Aorta (tissue), 5 donors: ENCODE measurements around the gene BHLHA9. TPM values are rescaled to one million over a fixed set of nuclear protein-coding genes. Genes with fewer than 3 reads are reported as not detected.
A peak's percentile ranks its signal among the peaks of the same experiment; 100 is the strongest.
"Not testable (repeated sequence)": the region's sequence is repeated elsewhere in the genome, so short reads cannot be mapped to it uniquely, and the experiment has no call there.

Experiments
- ATAC-seq: fragments of 200-7000 bp; cut with Tn5 transposase; one replicate; pipeline ENCODE4 v1.9.1; 2022; ENCODE audit warnings: moderate library complexity; ENCODE audit not compliant: low FRiP score
- DNase-seq, 2 donors: peaks; one replicate each; pipeline ENCODE4 v3.0.0-alpha.2; 2020
- H3K27ac ChIP-seq, 2 donors: one replicate each; pipeline ENCODE4 v1.5.1; 2013; ENCODE audit warnings: low read length in 2 of 2, mild to moderate bottlenecking in 2 of 2, moderate library complexity in 2 of 2, control low read depth in 1 of 2, inconsistent platforms in 1 of 2, low read depth in 1 of 2
- H3K27me3 ChIP-seq, 2 donors: one replicate each; pipeline ENCODE4 v1.6.1; 2013; ENCODE audit warnings: control low read depth in 1 of 2, low read length in 1 of 2, mild to moderate bottlenecking in 1 of 2, moderate library complexity in 1 of 2; ENCODE audit not compliant: insufficient read depth in 2 of 2, control insufficient read depth in 1 of 2
- H3K36me3 ChIP-seq, 2 donors: one replicate each; pipeline ENCODE4 v1.6.1; 2013; ENCODE audit warnings: control low read depth in 1 of 2, low read length in 1 of 2, mild to moderate bottlenecking in 1 of 2; ENCODE audit not compliant: insufficient read depth in 2 of 2, control insufficient read depth in 1 of 2
- H3K4me1 ChIP-seq, 2 donors: one replicate each; pipeline ENCODE4 v1.6.1; 2013; ENCODE audit warnings: low read length in 2 of 2, control low read depth in 1 of 2, mild to moderate bottlenecking in 1 of 2, moderate library complexity in 1 of 2; ENCODE audit not compliant: insufficient read depth in 2 of 2, control insufficient read depth in 1 of 2
- H3K4me3 ChIP-seq, 2 donors: one replicate each; pipeline ENCODE4 v1.5.1; 2013; ENCODE audit warnings: low read length in 2 of 2, control low read depth in 1 of 2, mild to moderate bottlenecking in 1 of 2
- H3K9me3 ChIP-seq: one replicate; pipeline ENCODE4 v1.6.1; 2013; ENCODE audit warnings: mild to moderate bottlenecking, low read length; ENCODE audit not compliant: control insufficient read depth
- WGBS, 2 donors: extraction: QIAGEN DNeasy Blood & Tissue Kit; methylation state at CpG; one replicate each; pipeline ENCODE4 v1.1.7; 2013; 5-methylcytosine and 5-hydroxymethylcytosine counted together
- intact Hi-C, 2 donors: fragments of 100-400 bp; cut with DNase I; formaldehyde crosslinking; loops; one replicate each; pipeline versions ENCODE4 v1.14.2 to v1.15.0; 2022
- polyA plus RNA-seq, 2 donors: library from polyadenylated mRNA; stranded (reverse); fragments of 200-250 nt; gene quantifications; one replicate each; pipeline ENCODE4 v1.2.3, GENCODE V29; 2013
- total RNA-seq, 2 donors: library from RNA; stranded (reverse); fragmentation: NEBNext Ultra II Directional; extraction: Animal tissue kit (Norgen Biotek cat#: 25700); gene quantifications; one replicate each; pipeline ENCODE4 v1.2.1, GENCODE V29; 2021
- donor health status: healthy with polysubstance abuse.
- donor health status: Bipolar disorder and iron deficiency.
- donor health status: DM: no; HTN: no; CAD: no.
- donor health status: DM: no; HTN: no; CAD: no.
- donor health status: DM: yes; HTN: yes; CAD: no.

BHLHA9 gene
- total and polyA plus RNA-seq, 4 donors = not detected

DNA sequence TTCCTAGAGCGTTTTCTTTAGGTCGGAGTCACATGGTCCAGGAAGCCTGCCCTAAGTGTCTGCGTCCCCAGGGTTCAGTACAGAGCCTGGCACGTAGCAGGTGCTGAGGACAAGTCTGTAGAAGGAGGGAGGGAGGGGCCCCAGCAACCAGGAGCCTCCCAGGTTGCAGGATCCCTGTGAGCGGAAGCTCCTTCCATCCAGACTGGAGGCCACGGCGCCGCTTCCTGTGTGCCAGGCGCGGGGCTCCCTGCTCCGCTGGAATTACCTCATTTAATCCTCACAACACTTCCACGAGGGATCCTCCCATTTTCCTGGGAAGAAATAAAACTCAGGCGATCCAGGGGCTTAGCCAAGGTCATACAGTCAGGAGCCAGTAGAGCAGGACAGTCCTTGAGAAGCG lies 31.3 kb downstream of the BHLHA9 start:
- H3K9me3 ChIP-seq = no peaks in the 10 kb centered on the region
- 87 to 88% methylated on average over 14 of the region's 14 CpGs for WGBS, 2 donors
- ATAC-seq (no peak), DNase-seq (no peak)
- no peaks in the 10 kb centered on the region for H3K27me3 ChIP-seq
- no peak overlapping the region for H3K27ac ChIP-seq
- intact Hi-C loops = no loop called here
- H3K4me1 ChIP-seq = no peaks in the 10 kb centered on the region
- no peaks in the 10 kb centered on the region for H3K36me3 ChIP-seq
- no peak overlapping the region for H3K4me3 ChIP-seq

DNA sequence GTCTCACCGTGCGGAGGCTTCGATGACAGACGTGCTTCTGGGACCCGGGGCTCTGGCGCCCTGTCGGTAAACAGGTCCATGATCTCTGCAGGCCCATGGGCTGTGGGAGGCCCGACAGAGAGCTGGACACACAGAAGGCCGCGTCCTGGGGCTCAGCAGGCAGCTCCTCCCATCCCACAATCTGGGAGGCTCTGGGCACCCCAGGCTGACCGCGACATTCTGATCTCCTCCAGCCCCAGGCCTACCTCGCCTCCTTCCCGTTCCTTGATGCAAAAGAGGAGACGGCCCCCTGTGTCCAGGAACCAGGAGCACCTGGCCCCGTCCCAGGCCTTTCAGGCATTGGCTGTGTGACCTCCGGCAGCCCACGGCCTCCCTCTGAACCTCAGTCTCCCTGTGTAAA lies 32.5 kb downstream of the BHLHA9 start:
- Histone ChIP-seq H3K27ac (no peak overlapping the region), H3K4me1 (no peaks in the 10 kb centered on the region), H3K27me3 (no peaks in the 10 kb centered on the region), H3K4me3 (no peak overlapping the region), H3K36me3 (no peaks in the 10 kb centered on the region), H3K9me3 (no peaks in the 10 kb centered on the region)
- intact Hi-C loops = no loop called here
- 88% methylated on average over 18 of the region's 18 CpGs for WGBS, 2 donors
- no peak for ATAC-seq
- no peak for DNase-seq

DNA sequence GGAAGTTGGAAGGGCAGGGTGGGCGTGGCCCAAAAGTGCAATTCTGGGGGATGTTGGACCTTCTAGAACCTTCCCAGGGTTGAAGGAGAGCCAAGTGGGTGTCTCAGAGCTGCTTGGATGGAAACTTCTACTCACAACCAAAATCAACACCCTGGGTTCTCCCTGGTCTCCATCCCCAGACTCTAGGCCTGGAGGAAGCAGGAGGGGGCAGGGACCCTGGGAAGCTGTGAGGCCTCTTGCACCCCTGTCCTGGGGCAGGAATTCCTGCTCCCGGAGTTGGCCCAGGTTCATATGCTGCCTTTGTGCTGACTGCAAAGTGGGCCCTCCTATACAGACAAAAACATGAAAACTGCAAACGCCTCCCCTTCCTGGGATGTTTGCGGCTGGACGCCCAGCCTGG lies 34.3 kb downstream of the BHLHA9 start:
- Histone ChIP-seq H3K4me1 (no peaks in the 10 kb centered on the region), H3K27me3 (no peaks in the 10 kb centered on the region), H3K27ac (peak overlapping the region in 1 of 2 donors; percentile 7), H3K4me3 (no peak overlapping the region), H3K9me3 (no peaks in the 10 kb centered on the region), H3K36me3 (no peaks in the 10 kb centered on the region)
- intact Hi-C loops = no loop called here
- ATAC-seq = no peak
- no peak for DNase-seq
- 31 to 48% methylated on average over 5 of the region's 5 CpGs for WGBS, 2 donors

DNA sequence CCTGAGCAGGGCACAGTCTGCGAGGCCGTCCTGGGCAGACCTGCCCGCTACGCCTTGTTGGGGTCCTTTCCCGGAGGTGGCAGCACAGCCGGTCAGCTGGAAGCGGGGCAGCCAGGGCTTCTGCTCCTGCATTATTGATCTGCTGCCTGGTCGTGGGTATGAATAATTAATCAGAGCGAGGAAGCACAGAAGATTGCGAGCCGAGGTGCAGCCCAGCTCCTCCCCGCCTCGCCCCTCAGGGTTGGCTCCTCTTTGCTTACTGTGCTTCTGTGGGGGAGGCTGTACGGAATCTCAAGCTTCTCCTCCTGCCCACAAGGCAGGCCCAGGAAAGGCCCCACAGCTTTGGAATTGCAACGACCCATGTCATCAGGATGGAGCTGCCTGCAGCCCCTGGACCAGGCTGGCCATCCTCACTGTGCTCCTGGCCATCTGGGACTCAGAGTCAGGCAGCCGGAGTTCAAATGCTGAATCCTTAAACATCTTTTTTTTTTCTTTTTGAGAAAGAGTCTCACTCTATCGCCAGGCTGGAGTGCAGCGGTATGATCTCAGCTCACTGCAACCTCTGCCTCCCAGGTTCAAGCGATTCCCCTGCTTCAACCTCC lies 34.8 kb downstream of the BHLHA9 start:
- DNase-seq (no peak), ATAC-seq (no peak)
- no peaks in the 10 kb centered on the region for H3K9me3 ChIP-seq
- intact Hi-C loops = no loop called here
- no peaks in the 10 kb centered on the region for H3K4me1 ChIP-seq
- peak overlapping the region in 1 of 2 donors; percentile 7 for H3K27ac ChIP-seq
- no peak overlapping the region for H3K4me3 ChIP-seq
- WGBS, 2 donors = 57 to 70% methylated on average over 19 of the region's 19 CpGs
- H3K36me3 ChIP-seq = no peaks in the 10 kb centered on the region
- no peaks in the 10 kb centered on the region for H3K27me3 ChIP-seq

DNA sequence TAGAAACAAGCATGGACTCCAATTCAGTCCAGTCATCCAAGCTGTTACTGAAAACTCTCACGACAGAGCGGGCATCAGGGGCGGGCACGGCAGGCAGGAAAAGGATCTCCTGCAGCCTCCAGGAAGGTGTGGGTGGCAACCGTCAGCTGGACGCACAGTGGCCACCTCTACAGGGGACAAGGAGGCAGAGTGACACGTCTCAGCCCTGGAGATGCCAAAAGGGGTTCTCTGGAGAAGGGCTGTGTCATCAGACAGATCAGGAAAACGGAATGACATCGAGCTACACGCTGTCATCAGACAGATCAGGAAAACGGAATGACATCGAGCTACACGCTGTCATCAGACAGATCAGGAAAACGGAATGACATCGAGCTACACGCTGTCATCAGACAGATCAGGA lies 37.6 kb downstream of the BHLHA9 start:
- H3K4me3 ChIP-seq, H3K27ac ChIP-seq, H3K4me1 ChIP-seq, intact Hi-C loops, H3K27me3 ChIP-seq, DNase-seq, ATAC-seq, H3K36me3 ChIP-seq, H3K9me3 ChIP-seq: not testable (repeated sequence)
- 85% methylated on average over 11 to 13 of the region's 16 CpGs for WGBS, 2 donors

DNA sequence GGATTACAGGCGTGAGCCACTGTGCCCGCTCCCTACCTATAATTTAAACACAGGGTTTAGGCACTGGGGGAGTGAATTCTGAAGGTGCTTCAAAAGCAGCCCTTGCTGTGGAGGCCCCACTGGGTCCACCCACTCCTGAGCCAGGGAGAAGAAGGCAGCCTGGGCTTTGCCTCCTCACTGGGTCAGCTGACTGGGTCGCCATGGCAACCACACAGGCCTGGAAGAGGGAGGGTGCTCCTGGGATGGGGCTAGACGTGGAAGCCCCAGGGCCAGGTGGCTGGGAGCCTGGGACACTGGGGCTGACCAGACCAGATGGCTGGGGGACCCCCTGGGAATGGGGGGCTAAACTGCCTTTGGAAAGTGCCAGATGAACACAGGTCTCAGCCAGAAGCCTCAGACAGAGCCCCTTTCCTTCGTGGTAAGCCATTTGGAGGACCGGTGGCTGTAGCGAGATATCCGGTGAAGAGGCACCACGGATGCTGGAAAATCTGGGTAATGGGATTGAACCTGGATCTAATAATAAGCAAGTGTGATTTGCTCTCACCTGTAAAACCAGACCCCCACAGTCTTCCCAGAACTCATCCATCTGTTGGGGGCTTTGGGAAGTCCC lies 42.1 kb downstream of the BHLHA9 start:
- intact Hi-C loops = no loop called here
- ATAC-seq (peak; percentile 6), DNase-seq (peak in 1 of 2 donors; percentile 56)
- Histone ChIP-seq H3K27ac (no peak overlapping the region), H3K36me3 (no peaks in the 10 kb centered on the region), H3K9me3 (no peaks in the 10 kb centered on the region), H3K4me3 (no peak overlapping the region), H3K27me3 (no peaks in the 10 kb centered on the region), H3K4me1 (no peaks in the 10 kb centered on the region)
- 72 to 74% methylated on average over 9 of the region's 9 CpGs for WGBS, 2 donors

DNA sequence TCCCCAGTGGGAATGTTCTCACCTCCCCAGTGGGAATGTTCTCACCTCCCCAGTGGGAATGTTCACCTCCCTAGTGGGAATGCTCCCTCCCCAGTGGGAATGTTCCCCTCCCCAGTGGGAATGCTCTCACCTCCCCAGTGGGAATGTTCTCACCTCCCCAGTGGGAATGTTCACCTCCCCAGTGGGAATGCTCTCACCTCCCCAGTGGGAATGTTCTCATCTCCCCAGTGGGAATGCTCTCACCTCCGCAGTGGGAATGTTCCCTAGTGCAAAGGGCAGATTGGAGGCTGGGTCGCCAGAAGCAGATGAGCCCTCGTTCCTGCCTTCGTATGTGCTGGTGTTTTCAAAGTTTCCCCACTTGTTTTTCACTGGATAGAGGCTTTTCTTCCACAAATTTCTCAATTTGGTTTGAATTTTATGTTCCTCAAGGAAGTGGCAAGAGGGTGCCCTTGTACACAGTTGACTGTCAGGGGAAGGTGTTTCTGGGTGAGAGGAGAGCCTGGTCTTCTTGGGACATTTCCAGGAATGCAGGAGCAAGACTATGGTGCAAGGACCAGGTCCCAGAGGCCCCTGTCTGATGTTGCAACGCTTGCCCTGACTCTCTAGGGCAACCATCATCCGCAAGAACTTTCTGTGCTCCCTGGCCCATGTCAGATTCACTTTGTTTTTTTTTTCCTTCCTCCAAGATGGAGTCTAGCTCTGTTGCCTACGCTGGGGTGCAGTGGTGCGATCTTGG lies 43.2 kb downstream of the BHLHA9 start:
- Histone ChIP-seq H3K36me3 (no peaks in the 10 kb centered on the region), H3K9me3 (no peaks in the 10 kb centered on the region), H3K4me3 (no peak overlapping the region), H3K27ac (no peak overlapping the region), H3K4me1 (no peaks in the 10 kb centered on the region), H3K27me3 (no peaks in the 10 kb centered on the region)
- intact Hi-C loops = no loop called here
- ATAC-seq (no peak), DNase-seq (no peak)
- WGBS, 2 donors = 90 to 91% methylated on average over 8 of the region's 8 CpGs

DNA sequence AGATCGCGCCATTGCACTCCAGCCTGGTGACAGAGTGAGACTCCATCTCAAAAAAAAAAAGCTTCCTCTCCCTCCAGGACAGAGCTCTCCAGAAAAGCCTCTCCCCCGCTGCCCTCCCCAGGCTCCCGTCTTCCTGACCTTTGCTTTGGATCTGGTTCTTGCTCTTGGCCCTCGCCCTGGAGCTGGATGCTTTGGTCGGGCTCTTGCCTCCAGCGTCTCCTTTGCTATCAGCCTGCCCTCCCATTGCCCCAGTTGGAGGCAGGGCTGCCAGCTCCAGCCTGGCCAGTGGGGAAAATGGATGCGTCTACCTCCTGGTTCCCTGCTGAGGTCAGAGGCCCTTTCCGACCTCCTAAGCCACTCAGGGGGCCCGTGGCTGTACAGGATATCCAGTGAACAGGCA lies 45.2 kb downstream of the BHLHA9 start:
- Histone ChIP-seq H3K36me3 (no peaks in the 10 kb centered on the region), H3K27me3 (no peaks in the 10 kb centered on the region), H3K27ac (peak overlapping the region in 1 of 2 donors; percentile 15), H3K4me3 (no peak overlapping the region), H3K9me3 (no peaks in the 10 kb centered on the region), H3K4me1 (no peaks in the 10 kb centered on the region)
- no peak for DNase-seq
- 28 to 32% methylated on average over 10 of the region's 10 CpGs for WGBS, 2 donors
- ATAC-seq = peak; percentile 76
- intact Hi-C loops = no loop called here
